ENCODE results near the gene PRM1. TPM values are rescaled to one million over a fixed set of nuclear protein-coding genes. Genes with fewer than 3 reads are reported as not detected.
A peak's percentile ranks its signal among the peaks of the same experiment; 100 is the strongest.

The PRM1 gene
- total and polyA plus RNA-seq, 2 of the 13 experiments (the other 11 are each of a cell fraction or from before 2014, with no cell fraction given): not detected

GRCh38 chr16:11325404-11326083 lies 44.4 kb upstream of the PRM1 start (continued):
- TF ChIP-seq, protein P1, sequence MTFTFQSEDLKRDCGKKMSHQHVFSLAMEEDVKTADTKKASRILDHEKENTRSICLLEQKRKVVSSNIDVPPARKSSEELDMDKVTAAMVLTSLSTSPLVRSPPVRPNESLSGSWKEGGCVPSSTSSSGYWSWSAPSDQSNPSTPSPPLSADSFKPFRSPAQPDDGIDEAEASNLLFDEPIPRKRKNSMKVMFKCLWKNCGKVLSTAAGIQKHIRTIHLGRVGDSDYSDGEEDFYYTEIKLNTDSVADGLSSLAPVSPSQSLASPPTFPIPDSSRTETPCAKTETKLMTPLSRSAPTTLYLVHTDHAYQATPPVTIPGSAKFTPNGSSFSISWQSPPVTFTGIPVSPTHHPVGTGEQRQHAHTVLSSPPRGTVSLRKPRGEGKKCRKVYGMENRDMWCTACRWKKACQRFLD (CRISPR knock-in tag; IDR thresholded peaks at IDR 0.05; ENCODE audit: borderline replicate concordance): no peak
- TF ChIP-seq, protein P2, sequence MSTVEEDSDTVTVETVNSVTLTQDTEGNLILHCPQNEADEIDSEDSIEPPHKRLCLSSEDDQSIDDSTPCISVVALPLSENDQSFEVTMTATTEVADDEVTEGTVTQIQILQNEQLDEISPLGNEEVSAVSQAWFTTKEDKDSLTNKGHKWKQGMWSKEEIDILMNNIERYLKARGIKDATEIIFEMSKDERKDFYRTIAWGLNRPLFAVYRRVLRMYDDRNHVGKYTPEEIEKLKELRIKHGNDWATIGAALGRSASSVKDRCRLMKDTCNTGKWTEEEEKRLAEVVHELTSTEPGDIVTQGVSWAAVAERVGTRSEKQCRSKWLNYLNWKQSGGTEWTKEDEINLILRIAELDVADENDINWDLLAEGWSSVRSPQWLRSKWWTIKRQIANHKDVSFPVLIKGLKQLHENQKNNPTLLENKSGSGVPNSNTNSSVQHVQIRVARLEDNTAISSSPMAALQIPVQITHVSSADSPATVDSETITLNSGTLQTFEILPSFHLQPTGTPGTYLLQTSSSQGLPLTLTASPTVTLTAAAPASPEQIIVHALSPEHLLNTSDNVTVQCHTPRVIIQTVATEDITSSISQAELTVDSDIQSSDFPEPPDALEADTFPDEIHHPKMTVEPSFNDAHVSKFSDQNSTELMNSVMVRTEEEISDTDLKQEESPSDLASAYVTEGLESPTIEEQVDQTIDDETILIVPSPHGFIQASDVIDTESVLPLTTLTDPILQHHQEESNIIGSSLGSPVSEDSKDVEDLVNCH (CRISPR knock-in tag; IDR thresholded peaks at IDR 0.05): no peak
- TF ChIP-seq, protein P3, sequence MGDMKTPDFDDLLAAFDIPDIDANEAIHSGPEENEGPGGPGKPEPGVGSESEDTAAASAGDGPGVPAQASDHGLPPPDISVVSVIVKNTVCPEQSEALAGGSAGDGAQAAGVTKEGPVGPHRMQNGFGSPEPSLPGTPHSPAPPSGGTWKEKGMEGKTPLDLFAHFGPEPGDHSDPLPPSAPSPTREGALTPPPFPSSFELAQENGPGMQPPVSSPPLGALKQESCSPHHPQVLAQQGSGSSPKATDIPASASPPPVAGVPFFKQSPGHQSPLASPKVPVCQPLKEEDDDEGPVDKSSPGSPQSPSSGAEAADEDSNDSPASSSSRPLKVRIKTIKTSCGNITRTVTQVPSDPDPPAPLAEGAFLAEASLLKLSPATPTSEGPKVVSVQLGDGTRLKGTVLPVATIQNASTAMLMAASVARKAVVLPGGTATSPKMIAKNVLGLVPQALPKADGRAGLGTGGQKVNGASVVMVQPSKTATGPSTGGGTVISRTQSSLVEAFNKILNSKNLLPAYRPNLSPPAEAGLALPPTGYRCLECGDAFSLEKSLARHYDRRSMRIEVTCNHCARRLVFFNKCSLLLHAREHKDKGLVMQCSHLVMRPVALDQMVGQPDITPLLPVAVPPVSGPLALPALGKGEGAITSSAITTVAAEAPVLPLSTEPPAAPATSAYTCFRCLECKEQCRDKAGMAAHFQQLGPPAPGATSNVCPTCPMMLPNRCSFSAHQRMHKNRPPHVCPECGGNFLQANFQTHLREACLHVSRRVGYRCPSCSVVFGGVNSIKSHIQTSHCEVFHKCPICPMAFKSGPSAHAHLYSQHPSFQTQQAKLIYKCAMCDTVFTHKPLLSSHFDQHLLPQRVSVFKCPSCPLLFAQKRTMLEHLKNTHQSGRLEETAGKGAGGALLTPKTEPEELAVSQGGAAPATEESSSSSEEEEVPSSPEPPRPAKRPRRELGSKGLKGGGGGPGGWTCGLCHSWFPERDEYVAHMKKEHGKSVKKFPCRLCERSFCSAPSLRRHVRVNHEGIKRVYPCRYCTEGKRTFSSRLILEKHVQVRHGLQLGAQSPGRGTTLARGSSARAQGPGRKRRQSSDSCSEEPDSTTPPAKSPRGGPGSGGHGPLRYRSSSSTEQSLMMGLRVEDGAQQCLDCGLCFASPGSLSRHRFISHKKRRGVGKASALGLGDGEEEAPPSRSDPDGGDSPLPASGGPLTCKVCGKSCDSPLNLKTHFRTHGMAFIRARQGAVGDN (CRISPR knock-in tag; IDR thresholded peaks at IDR 0.05): peak; percentile 48
- 0 out of 2 replicates have a peak, but pooled peaks have one; percentile 65 for TF ChIP-seq ZNF550 (CRISPR knock-in tag; IDR thresholded peaks at IDR 0.05; ENCODE audit: borderline replicate concordance)
- TF ChIP-seq IKZF4 (CRISPR knock-in tag; IDR thresholded peaks at IDR 0.05; ENCODE audit: borderline replicate concordance, low read depth, not compliant biosample characterization): no peak
- TF ChIP-seq FOXK2 (IDR thresholded peaks at IDR 0.05): no peak
- TF ChIP-seq ZNF557 (CRISPR knock-in tag; IDR thresholded peaks at IDR 0.05): no peak
- no peak for TF ChIP-seq HOXD1 (CRISPR knock-in tag; IDR thresholded peaks at IDR 0.05)
- peak; percentile 53; the same call in 1 of the 2 replicates for TF ChIP-seq TEAD2 (CRISPR knock-in tag; IDR thresholded peaks at IDR 0.05)
